Endometrial microvascular endothelial cells (primary cell): Measurements from ENCODE around the gene L3MBTL1. TPM values are rescaled to one million over a fixed set of nuclear protein-coding genes. Genes with fewer than 3 reads are reported as not detected.
"Not testable (repeated sequence)": the region's sequence is repeated elsewhere in the genome, so short reads cannot be mapped to it uniquely, and the experiment has no call there.

ENCODE experiments used
- in situ Hi-C: cut with HindIII; loops from 2 replicates; pipeline ENCODE4 v1.10.0; 2017; ENCODE audit warnings: low sequenced_read_pairs, low pct_unique_long_range_greater_than_20kb; ENCODE audit errors: inconsistent ontology term
- total RNA-seq: library from RNA; depleted of rRNA; stranded (reverse); fragments of >200 nt; gene quantifications from one replicate; pipeline ENCODE4 v1.2.3, GENCODE V29; 2015; ENCODE audit errors: inconsistent ontology term

The L3MBTL1 gene
- total RNA-seq, 1 donor from 2014 or later, result 1.3 TPM

DNA sequence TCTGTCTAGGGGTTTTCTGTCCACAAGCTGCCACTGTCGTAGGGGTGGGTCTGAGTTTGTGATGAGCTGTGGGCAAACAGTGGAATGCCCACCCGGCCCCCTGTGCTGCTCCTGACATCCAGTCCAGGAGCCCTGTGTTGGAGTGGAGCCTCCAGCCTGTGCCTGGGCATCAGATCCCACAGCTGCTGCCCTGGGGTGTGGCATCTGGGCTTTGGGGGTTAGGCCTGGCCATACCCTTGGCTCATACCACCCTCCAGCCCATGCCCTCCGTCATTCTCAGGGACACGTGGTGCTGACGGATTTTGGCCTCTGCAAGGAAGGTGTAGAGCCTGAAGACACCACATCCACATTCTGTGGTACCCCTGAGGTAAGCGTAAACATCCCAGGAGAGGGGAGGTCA, 64.3 kb downstream of the L3MBTL1 start:
- in situ Hi-C loops, result no loop called here

DNA sequence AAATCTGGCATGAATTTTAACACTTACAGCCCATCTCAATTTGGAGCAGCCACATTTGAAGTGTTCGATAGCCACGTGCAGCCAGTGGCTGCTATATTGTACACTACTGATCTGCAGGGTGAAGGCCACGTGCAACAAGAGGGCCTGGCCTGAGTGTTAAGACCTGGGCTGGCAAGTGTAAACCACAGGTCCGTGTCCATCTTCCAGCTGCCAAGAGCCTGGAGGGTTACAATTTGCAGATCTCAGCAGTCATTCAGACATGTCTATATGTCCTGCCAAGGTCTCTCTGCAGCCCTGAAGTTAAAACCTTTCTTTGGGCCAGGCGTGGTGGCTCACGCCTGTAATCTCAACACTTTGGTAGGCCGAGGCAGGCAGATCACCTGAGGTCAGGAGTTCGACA, 65.4 kb downstream of the L3MBTL1 start:
- in situ Hi-C loops, result no loop called here

DNA sequence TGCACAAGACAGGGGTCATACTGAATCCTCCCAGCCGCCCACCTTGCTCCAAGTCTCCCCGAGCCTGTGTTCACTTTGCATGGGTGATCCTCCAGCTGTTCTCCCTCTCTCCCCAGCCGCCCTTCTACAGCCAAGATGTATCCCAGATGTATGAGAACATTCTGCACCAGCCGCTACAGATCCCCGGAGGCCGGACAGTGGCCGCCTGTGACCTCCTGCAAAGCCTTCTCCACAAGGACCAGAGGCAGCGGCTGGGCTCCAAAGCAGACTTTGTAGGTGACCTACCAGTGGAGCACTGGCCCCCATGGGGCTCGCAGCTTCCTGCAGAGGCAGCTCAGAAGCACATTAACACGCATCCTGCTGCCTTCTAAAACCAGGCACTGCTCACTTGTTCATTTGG, 68.6 kb downstream of the L3MBTL1 start:
- in situ Hi-C loops, result no loop called here

DNA sequence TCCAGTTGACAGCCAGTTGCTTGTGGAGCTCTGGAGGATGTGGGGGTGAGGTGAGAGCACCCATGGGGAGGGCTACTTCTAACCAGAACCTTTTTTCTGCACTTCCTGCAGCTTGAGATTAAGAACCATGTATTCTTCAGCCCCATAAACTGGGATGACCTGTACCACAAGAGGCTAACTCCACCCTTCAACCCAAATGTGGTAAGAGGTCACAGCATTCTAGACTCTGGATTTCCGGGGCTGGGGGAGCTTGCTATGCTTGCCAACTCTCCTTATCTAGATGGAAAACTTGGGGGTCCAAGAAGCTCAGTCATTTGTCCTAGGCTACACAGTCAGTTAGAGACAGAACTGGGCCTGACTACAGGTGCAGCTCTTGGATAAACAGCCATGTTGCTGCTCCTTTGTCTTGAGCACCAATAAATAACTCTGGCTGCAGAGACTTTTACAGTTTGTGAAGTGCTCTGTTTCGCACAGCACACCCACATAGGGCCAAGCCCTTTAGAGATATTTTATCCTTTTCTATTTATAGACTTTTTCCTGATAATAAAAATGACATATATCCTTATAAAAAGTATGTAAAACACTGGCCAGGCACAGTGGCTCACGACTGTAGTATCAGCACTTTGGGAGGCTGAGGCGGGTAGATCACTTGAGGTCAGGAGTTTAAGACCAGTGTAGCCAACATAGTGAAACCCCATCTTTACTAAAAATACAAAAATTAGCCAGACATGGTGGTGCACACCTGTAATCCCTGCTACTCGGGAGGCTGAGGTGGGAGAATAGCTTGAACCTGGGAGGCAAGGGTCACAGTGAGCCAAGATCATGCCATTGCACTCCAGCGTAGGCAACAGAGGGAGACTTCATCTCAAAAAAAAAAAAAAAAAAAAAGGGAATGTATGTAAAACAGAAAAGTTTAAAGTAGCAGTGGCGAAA, 72.6 kb downstream of the L3MBTL1 start:
- in situ Hi-C loops, result no loop called here

DNA sequence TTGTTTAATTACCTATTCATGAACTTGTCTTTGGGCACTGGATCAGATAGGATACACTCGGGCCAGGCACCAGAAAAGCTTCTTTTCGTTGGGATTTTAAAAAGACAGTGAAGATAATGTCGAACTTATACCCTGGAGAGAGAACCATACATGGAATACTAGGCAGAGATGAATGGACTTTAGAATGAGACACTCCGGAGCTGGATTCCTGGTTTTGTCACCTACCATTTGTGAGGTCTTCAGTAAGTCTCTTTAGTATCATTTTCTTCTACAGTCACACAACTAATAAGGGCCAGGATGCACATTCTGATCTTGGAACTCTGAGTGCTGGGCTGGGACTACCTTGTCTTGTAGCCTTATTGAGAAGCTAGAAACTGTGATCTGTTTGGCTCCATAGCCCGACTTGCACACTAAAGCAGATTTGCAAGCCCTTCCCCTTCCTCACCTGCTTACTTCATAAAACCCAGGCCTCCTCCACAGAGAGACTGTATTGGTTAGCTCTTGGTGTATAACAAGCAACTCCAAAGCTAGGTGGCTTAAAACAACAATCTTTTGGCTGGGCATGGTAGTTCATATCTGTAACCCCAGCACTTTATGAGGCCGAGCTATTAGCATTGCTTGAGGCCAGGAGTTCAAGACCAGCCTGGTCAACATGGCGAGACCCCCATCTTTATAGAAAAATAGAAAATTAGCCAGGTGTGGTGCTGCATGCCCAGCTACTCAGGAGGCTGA, 75.8 kb downstream of the L3MBTL1 start:
- in situ Hi-C loops, result no loop called here

DNA sequence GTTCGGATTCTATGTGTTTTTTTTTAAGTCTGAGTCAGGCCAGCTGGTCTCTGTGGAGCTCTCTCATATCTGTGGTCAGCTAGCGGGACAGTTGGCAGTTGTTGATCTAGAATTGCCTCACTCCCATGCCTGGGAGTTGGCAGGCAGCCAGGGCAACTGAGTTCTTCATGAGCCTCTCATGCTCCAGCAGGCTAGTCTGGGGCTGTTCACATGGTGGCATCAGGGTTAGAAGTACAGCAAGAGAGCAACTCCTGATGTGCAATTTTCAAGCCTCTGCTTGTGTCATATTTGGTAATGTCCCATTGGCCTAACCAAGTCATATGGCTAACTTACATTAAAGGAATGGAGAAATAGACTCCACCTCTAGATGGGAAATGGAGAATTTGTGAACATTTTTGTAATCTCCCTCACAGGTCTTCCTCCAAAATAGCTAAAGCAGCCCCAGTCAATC, 76.5 kb downstream of the L3MBTL1 start:
- in situ Hi-C loops, result no loop called here

DNA sequence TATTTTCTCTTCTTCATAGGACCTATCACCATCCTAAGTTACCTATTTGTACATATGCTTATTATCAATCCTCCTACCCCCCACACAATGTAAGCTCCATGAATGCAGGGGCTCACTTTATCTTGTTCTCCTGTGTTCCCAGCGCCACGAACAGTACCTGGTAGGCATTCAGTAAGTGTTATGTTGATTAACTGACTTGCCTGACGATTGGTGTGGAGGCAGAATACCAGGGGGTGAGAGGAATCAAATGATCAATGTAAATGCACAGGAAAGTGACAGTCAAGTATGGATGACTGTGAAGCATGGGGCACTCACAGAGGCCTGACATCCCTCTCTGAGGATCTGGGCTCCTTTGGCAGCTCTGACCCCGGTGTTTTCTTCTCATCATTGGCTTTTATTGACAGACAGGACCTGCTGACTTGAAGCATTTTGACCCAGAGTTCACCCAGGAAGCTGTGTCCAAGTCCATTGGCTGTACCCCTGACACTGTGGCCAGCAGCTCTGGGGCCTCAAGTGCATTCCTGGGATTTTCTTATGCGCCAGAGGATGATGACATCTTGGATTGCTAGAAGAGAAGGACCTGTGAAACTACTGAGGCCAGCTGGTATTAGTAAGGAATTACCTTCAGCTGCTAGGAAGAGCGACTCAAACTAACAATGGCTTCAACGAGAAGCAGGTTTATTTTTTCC, 77.1 kb downstream of the L3MBTL1 start:
- in situ Hi-C loops, result no loop called here

DNA sequence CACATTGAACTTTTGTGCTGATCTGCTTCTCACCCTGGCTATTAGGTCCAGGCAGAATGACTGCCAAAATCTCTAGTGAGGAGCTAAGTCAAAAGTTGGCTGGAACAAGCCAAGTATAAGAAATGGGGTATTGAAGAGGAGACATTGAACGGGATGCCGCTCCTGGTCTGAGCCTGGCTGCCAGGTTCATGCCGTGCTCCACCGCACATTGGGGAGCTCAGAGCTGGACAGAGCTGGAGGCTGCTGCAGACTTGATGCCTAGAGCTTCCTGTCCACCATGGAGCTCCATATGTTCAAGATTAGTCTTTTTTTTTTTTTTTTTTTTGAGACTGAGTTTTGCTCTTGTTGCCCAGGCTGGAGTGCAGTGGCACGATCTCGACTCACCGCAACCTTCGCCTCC, 79.1 kb downstream of the L3MBTL1 start:
- in situ Hi-C loops, result no loop called here

DNA sequence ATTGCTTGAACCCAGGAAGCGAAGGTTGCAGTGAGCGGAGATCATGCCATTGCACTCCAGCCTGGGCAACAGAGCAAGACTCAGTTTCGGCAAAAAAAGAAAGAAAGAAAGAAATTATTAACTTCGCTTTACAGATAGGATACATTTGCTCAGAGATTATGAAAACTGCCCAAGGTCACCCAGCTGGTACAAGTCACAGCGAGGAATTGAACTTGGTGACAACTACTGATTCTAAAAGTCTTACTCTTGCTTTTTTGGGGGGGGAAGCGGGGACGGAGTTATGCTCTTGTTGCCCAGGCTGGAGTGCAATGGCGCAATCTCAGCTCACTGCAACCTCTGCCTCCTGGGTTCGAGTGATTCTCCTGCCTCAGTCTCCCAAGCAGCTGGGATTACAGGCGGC, 81.0 kb downstream of the L3MBTL1 start:
- in situ Hi-C loops, result not testable (repeated sequence)

DNA sequence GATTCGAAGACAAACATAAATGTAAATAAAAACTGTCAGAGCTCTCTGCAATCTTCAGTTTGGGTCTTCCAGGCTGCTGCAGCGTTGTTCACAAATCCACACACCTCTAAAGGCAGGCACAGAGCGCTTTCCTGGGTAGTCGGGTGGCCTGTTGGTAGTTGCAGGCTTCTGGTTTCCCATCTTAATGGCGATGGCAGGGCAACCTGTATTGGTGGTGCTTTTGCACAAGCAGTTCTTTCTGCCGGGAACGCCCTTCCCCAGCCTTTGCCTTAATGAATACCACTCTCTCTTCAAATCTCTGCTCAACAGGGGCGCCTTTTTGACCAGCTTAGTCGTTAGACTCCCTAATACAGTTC, 82.5 kb downstream of the L3MBTL1 start:
- in situ Hi-C loops, result no loop called here

DNA sequence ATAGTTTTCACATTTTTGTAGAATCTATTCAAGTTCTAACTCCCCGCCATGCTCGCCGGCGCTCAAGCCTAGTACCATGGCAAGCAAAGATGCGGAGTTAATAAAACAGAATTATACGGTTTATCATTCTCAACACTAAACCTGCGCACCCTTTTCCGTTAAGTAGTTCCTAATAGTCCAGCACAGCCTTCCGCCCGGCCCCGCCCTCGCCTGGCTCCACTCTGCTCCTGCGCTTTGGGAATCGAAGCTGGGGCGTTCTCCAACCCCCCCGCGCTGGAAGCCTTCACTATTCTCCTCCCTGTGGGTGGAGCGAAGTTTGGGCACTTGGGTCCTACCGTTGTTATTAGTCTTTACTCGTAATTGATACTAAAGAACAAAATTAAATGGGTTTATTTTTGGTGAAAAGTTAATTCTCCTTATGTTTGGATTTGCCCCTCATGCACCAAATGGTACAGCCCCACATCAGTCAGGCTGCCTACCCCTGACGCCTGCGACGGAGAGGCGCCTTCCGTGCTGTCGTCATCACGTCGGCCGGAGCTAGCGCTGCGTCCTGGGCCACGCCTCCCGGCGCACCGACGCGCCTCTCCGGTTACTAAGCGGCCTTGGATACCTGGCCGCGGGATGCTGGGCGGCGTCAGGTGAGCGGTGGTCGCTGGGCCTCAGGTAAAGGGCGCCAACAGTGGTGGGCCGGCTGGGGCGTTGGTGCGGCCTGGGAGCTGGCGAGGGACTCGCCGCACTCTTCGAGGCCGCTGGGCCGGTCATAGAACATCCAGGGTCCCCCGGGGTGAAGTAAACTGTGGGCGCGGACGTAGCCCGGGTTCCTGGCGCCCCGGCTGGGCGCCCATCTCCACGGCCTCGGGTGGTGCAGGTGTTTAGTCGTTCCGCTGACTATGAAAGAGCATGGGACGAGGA, 83.2 kb downstream of the L3MBTL1 start, which contains the start of gene IFT52:
TSS of gene IFT52 (plus strand) at position 546 of the 912 bp plus-strand sequence. CDS start 3,762 bp downstream, outside the sequence.
- in situ Hi-C loops, result no loop called here

Other genes starting within 250 kb of the L3MBTL1 start
- gene SRSF6, start 49.8 kb upstream of the L3MBTL1 start, total RNA-seq, result 70.9 TPM
- gene SGK2, start 51.3 kb downstream of the L3MBTL1 start, total RNA-seq, result not detected
- gene IFT52, start 83.2 kb downstream of the L3MBTL1 start, total RNA-seq, result 19.5 TPM
- 61.6 TPM for gene MYBL2, start 159.4 kb downstream of the L3MBTL1 start, total RNA-seq
- gene GTSF1L, start 219.3 kb downstream of the L3MBTL1 start, total RNA-seq, result 0.84 TPM